SJCRH30 (cell line): ENCODE data around the gene GDI1. TPM values are rescaled to one million over a fixed set of nuclear protein-coding genes. Genes with fewer than 3 reads are reported as not detected.

ENCODE experiments used
- DNase-seq, 2 experiments: peaks; one replicate each; pipeline ENCODE4 v3.0.0-alpha.2; 2015 to 2020
- H3K27ac ChIP-seq: fragments of 250-450 bp; sonication (Bioruptor Pico); 2 replicates; pipeline ENCODE4 v1.5.1; 2020; ENCODE audit warnings: mild to moderate bottlenecking, moderate library complexity
- H3K27me3 ChIP-seq: fragments of 250-450 bp; sonication (Bioruptor Pico); 2 replicates; pipeline ENCODE4 v1.5.1; 2020; ENCODE audit warnings: mild to moderate bottlenecking, moderate library complexity
- H3K36me3 ChIP-seq: fragments of 250-450 bp; sonication (Bioruptor Pico); 2 replicates; pipeline ENCODE4 v1.5.1; 2020; ENCODE audit warnings: mild to moderate bottlenecking, moderate library complexity
- H3K4me1 ChIP-seq: fragments of 250-450 bp; sonication (Bioruptor Pico); 2 replicates; pipeline ENCODE4 v1.5.1; 2020; ENCODE audit warnings: mild to moderate bottlenecking, moderate library complexity
- H3K4me3 ChIP-seq: fragments of 250-450 bp; sonication (Bioruptor Pico); 2 replicates; pipeline ENCODE4 v1.5.1; 2020; ENCODE audit warnings: mild to moderate bottlenecking, moderate library complexity
- H3K9me3 ChIP-seq: fragments of 250-450 bp; sonication (Bioruptor Pico); replicated peaks from 2 replicates; pipeline ENCODE4 v1.5.1; 2020; ENCODE audit warnings: mild to moderate bottlenecking, moderate library complexity
- total RNA-seq: library from RNA; depleted of rRNA; stranded (reverse); fragments of >200 nt; shearing (Covaris generic); gene quantifications from 2 replicates; pipeline ENCODE4 v1.2.3, GENCODE V29; 2014

Gene GDI1
- total RNA-seq, 1 experiment from 2014 or later: 75.8 TPM

- DNase-seq: peak in 1 of 2 experiments; percentile 26
- H3K36me3 ChIP-seq: peaks cover 30% of the 10 kb centered on the region
- H3K27ac ChIP-seq: no peak overlapping the region
- H3K27me3 ChIP-seq: no peaks in the 10 kb centered on the region
- no peaks in the 10 kb centered on the region for H3K9me3 ChIP-seq
- H3K4me3 ChIP-seq: no peak overlapping the region
- no peaks in the 10 kb centered on the region for H3K4me1 ChIP-seq
These were observed 34.9 kb upstream of the GDI1 start for GRCh38 chrX:154401918-154402621.

- peaks cover 30% of the 10 kb centered on the region for H3K36me3 ChIP-seq
- no peak for DNase-seq
- H3K27me3 ChIP-seq: no peaks in the 10 kb centered on the region
- H3K4me3 ChIP-seq: no peak overlapping the region
- no peaks in the 10 kb centered on the region for H3K4me1 ChIP-seq
- no peaks in the 10 kb centered on the region for H3K9me3 ChIP-seq
- no peak overlapping the region for H3K27ac ChIP-seq
These were observed 34.3 kb upstream of the GDI1 start for GRCh38 chrX:154402622-154403127.

GRCh38 chrX:154403192-154403591, 33.8 kb upstream of the GDI1 start:
- Histone ChIP-seq H3K27me3 (no peaks in the 10 kb centered on the region), H3K4me1 (no peaks in the 10 kb centered on the region)

GRCh38 chrX:154403858-154404257, 33.1 kb upstream of the GDI1 start:
- no peaks in the 10 kb centered on the region for H3K27me3 ChIP-seq
- H3K9me3 ChIP-seq: no peaks in the 10 kb centered on the region
- DNase-seq: no peak
- peaks cover 4% of the 10 kb centered on the region; the same call in 1 of the 2 replicates for H3K4me1 ChIP-seq
- H3K36me3 ChIP-seq: peaks cover 29% of the 10 kb centered on the region
- no peak overlapping the region for H3K4me3 ChIP-seq
- H3K27ac ChIP-seq: no peak overlapping the region

More at GRCh38 chrX:154403192-154403591, 33.8 kb upstream of the GDI1 start:
- Histone ChIP-seq H3K9me3 (no peaks in the 10 kb centered on the region), H3K4me3 (no peak overlapping the region), H3K36me3 (peaks cover 30% of the 10 kb centered on the region), H3K27ac (no peak overlapping the region)
- no peak for DNase-seq

GRCh38 chrX:154404625-154405192, 32.2 kb upstream of the GDI1 start:
- H3K27ac ChIP-seq: no peak overlapping the region
- peaks cover 20% of the 10 kb centered on the region for H3K36me3 ChIP-seq
- DNase-seq: no peak
- H3K27me3 ChIP-seq: no peaks in the 10 kb centered on the region
- no peak overlapping the region for H3K4me3 ChIP-seq
- H3K9me3 ChIP-seq: no peaks in the 10 kb centered on the region
- H3K4me1 ChIP-seq: peaks cover 4% of the 10 kb centered on the region; the same call in 1 of the 2 replicates

GRCh38 chrX:154408659-154409221, 28.2 kb upstream of the GDI1 start:
- Histone ChIP-seq H3K4me3 (peak overlapping the region; percentile 51), H3K27ac (peak overlapping the region; percentile 78), H3K27me3 (no peaks in the 10 kb centered on the region), H3K9me3 (no peaks in the 10 kb centered on the region), H3K36me3 (no peaks in the 10 kb centered on the region), H3K4me1 (peaks cover 4% of the 10 kb centered on the region; the same call in 1 of the 2 replicates)
- DNase-seq: peak; percentile 32 to 62

GRCh38 chrX:154409222-154409871, 27.6 kb upstream of the GDI1 start, which contains the start of gene DNASE1L1:
TSS of gene DNASE1L1 (minus strand) at chrX:154409254. CDS start at chrX:154405568, 3,686 bp downstream.
- peak within 1 kb of the TSS; percentile 51 for H3K4me3 ChIP-seq
- H3K27me3 ChIP-seq: no peaks in the 10 kb centered on the region
- H3K9me3 ChIP-seq: no peaks in the 10 kb centered on the region
- H3K4me1 ChIP-seq: peaks cover 4% of the 10 kb centered on the region; the same call in 1 of the 2 replicates
- peak; percentile 87 to 94 for DNase-seq
- peak within 1 kb of the TSS; percentile 78 for H3K27ac ChIP-seq
- H3K36me3 ChIP-seq: no peaks in the 10 kb centered on the region

- H3K36me3 ChIP-seq: no peaks in the 10 kb centered on the region
- H3K27ac ChIP-seq: peak overlapping the region; percentile 81
- peaks cover 4% of the 10 kb centered on the region; the same call in 1 of the 2 replicates for H3K4me1 ChIP-seq
- no peaks in the 10 kb centered on the region for H3K9me3 ChIP-seq
- peak; percentile 70 to 71 for DNase-seq
- H3K4me3 ChIP-seq: peak overlapping the region; percentile 72
- no peaks in the 10 kb centered on the region for H3K27me3 ChIP-seq
These were observed 25.0 kb upstream of the GDI1 start for GRCh38 chrX:154411981-154412340.

GRCh38 chrX:154412468-154412867, 24.5 kb upstream of the GDI1 start:
- Histone ChIP-seq H3K27ac (no peak overlapping the region; the same call in 1 of the 2 replicates), H3K4me3 (peak overlapping the region; percentile 72)
- DNase-seq: no peak

GRCh38 chrX:154413142-154413541, 23.8 kb upstream of the GDI1 start:
- no peak overlapping the region for H3K27ac ChIP-seq
- peaks cover 11% of the 10 kb centered on the region; the same call in 1 of the 2 replicates for H3K4me1 ChIP-seq
- no peak overlapping the region for H3K4me3 ChIP-seq
- no peaks in the 10 kb centered on the region for H3K27me3 ChIP-seq
- no peak for DNase-seq
- no peaks in the 10 kb centered on the region for H3K9me3 ChIP-seq
- no peaks in the 10 kb centered on the region for H3K36me3 ChIP-seq

More at GRCh38 chrX:154412468-154412867, 24.5 kb upstream of the GDI1 start:
- Histone ChIP-seq H3K36me3 (no peaks in the 10 kb centered on the region), H3K27me3 (no peaks in the 10 kb centered on the region), H3K4me1 (peaks cover 4% of the 10 kb centered on the region; the same call in 1 of the 2 replicates), H3K9me3 (no peaks in the 10 kb centered on the region)

GRCh38 chrX:154417157-154417556, 19.8 kb upstream of the GDI1 start:
- DNase-seq: peak; percentile 86 to 88
- Histone ChIP-seq H3K4me3 (no peak overlapping the region), H3K4me1 (peaks cover 10% of the 10 kb centered on the region; the same call in 1 of the 2 replicates), H3K27me3 (no peaks in the 10 kb centered on the region), H3K9me3 (no peaks in the 10 kb centered on the region), H3K27ac (peak overlapping the region; percentile 20; the same call in 1 of the 2 replicates), H3K36me3 (no peaks in the 10 kb centered on the region)

GRCh38 chrX:154419189-154419588, 17.8 kb upstream of the GDI1 start:
- DNase-seq: no peak
- Histone ChIP-seq H3K9me3 (no peaks in the 10 kb centered on the region), H3K27me3 (no peaks in the 10 kb centered on the region), H3K27ac (no peak overlapping the region), H3K4me1 (peaks cover 10% of the 10 kb centered on the region; the same call in 1 of the 2 replicates), H3K36me3 (no peaks in the 10 kb centered on the region), H3K4me3 (no peak overlapping the region)

- Histone ChIP-seq H3K36me3 (no peaks in the 10 kb centered on the region), H3K4me3 (no peak overlapping the region), H3K4me1 (peaks cover 10% of the 10 kb centered on the region; the same call in 1 of the 2 replicates), H3K27ac (no peak overlapping the region), H3K9me3 (no peaks in the 10 kb centered on the region), H3K27me3 (no peaks in the 10 kb centered on the region)
- no peak for DNase-seq
These were observed 17.1 kb upstream of the GDI1 start for GRCh38 chrX:154419688-154420401.

GRCh38 chrX:154420402-154420756, 16.6 kb upstream of the GDI1 start:
- Histone ChIP-seq H3K27me3 (no peaks in the 10 kb centered on the region), H3K27ac (no peak overlapping the region), H3K4me1 (peaks cover 10% of the 10 kb centered on the region; the same call in 1 of the 2 replicates), H3K4me3 (no peak overlapping the region), H3K9me3 (no peaks in the 10 kb centered on the region), H3K36me3 (no peaks in the 10 kb centered on the region)
- no peak for DNase-seq
